Measurements from ENCODE around the gene STARD13.

- TF ChIP-seq GATA2 (IDR thresholded peaks at IDR 0.05; ENCODE audit: low read depth, low read length) (peak; percentile 78), GATA3 (IDR thresholded peaks at IDR 0.05; ENCODE audit: low read depth, low read length) (peak; percentile 75)
Measured at GRCh38 chr13:33204130-33204927, 81.2 kb downstream of the STARD13 start.
